Endodermal cell (in vitro differentiated cells): ENCODE data around the gene PNRC2. TPM values are rescaled to one million over a fixed set of nuclear protein-coding genes. Genes with fewer than 3 reads are reported as not detected.
"Not testable (repeated sequence)": the region's sequence is repeated elsewhere in the genome, so short reads cannot be mapped to it uniquely, and the experiment has no call there.

Experiments used
- DNase-seq: peaks from one replicate; pipeline ENCODE4 v3.0.0-alpha.2; 2017
- H3K27ac ChIP-seq: 2 replicates; pipeline ENCODE4 v1.5.1; 2013; ENCODE audit warnings: mild to moderate bottlenecking, low read depth, low read length, moderate library complexity
- H3K27me3 ChIP-seq: 2 replicates; pipeline ENCODE4 v1.6.1; 2013; ENCODE audit warnings: mild to moderate bottlenecking, low read length, moderate library complexity; ENCODE audit not compliant: insufficient read depth, control insufficient read depth, poor library complexity, severe bottlenecking
- H3K36me3 ChIP-seq: 2 replicates; pipeline ENCODE4 v1.7.0; 2013; ENCODE audit warnings: mild to moderate bottlenecking, low read length, moderate library complexity; ENCODE audit not compliant: control insufficient read depth, insufficient read depth
- H3K4me1 ChIP-seq: one replicate; pipeline ENCODE4 v1.7.0; 2013; ENCODE audit warnings: low read length; ENCODE audit not compliant: control insufficient read depth, insufficient read depth
- H3K4me3 ChIP-seq: 2 replicates; pipeline ENCODE4 v1.5.1; 2013; ENCODE audit warnings: mild to moderate bottlenecking, low read length, moderate library complexity
- H3K9ac ChIP-seq: 2 replicates; pipeline ENCODE4 v1.6.1; 2013; ENCODE audit warnings: mild to moderate bottlenecking, low read length, moderate library complexity; ENCODE audit not compliant: poor library complexity, severe bottlenecking; ENCODE audit errors: extremely low read depth
- H3K9me3 ChIP-seq: 2 replicates; pipeline ENCODE4 v1.6.1; 2013; ENCODE audit warnings: mild to moderate bottlenecking, low read length, moderate library complexity; ENCODE audit not compliant: control insufficient read depth
- H3K27ac Mint-ChIP-seq: 2 replicates; pipeline ENCODE4 v1.8.0; 2020; ENCODE audit warnings: mixed read lengths
- H3K27me3 Mint-ChIP-seq: 2 replicates; pipeline ENCODE4 v1.8.0; 2021; ENCODE audit warnings: mild to moderate bottlenecking, mixed read lengths; ENCODE audit not compliant: insufficient read depth
- H3K36me3 Mint-ChIP-seq: 2 replicates; pipeline ENCODE4 v1.8.0; 2020; ENCODE audit warnings: low read depth, mixed read lengths
- H3K4me1 Mint-ChIP-seq: 2 replicates; pipeline ENCODE4 v1.8.0; 2020; ENCODE audit warnings: mixed read lengths
- H3K4me3 Mint-ChIP-seq: 2 replicates; pipeline ENCODE4 v1.8.0; 2020; ENCODE audit warnings: mild to moderate bottlenecking, moderate library complexity, mixed read lengths
- H3K9me3 Mint-ChIP-seq: 2 replicates; pipeline ENCODE4 v1.8.0; 2020; ENCODE audit warnings: mild to moderate bottlenecking, mixed read lengths
- WGBS, 2 experiments: methylation state at CpG; one replicate each; pipeline versions ENCODE4 v1.1.5 to v1.1.7; 2013; ENCODE audit warnings: missing lambda C conversion rate in 2 of 2, mixed read lengths in 1 of 2; ENCODE audit not compliant: insufficient coverage in 1 of 2, insufficient read length in 1 of 2; 5-methylcytosine and 5-hydroxymethylcytosine counted together
- total RNA-seq, 2 donors: library from RNA; stranded (reverse); fragmentation: NEBNext Ultra II Directional in 1 of 2; extraction: Animal tissue kit (Norgen Biotek cat#: 25700) in 1 of 2; gene quantifications; 2 replicates in 1 of 2; 3 replicates in 1 of 2; pipeline ENCODE4 v1.2.1, GENCODE V29; 2021
- TF ChIP-seq, protein P1 (sequence below): fragments of 200-600 bp; sonication (generic); conservative IDR thresholded peaks from 2 replicates; pipeline ENCODE4 v1.5.0; 2021; ENCODE audit warnings: antibody characterized with exemption, mild to moderate bottlenecking

Gene PNRC2
- total RNA-seq, 2 donors from 2014 or later = 107 to 108 TPM

DNA sequence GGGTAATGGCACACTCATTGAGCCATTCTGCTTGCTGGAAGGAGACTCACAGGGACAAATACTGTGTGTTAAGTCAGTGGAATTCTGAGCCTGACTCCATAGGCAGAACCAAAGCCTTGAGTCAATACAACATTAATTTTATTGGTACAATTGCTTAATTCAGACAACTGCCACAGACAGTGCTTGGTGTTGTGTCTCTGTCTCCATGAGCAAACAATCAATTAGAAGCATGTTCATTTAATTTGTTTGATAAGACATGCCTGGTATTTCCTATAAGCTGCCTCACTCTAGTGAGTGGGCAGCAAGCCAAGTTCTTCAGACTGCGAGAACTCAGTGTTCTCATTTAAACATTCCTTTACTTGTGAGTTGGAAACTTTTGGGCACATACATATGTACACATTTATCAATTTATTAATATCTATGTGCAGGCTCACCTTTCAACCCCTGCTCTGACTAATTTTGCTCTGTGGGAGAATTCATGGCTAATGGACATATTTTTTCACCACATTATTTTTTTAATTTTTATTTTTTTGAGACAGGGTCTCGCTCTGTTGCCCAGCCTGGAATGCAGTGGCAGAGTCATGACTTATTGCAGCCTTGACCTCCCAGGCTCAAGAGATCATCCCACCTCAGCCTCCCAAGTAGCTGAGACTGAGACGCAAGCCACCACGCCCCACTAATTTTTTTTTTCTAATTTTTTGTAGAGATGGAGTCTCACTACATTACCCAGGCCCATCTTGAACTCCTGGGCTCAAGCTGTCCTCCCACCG is 25.0 kb downstream of the PNRC2 start:
- Histone ChIP-seq H3K9me3 (peaks cover 6% of the 10 kb centered on the region), H3K36me3 (no peaks in the 10 kb centered on the region), H3K27ac (no peak overlapping the region), H3K4me3 (no peak overlapping the region), H3K27me3 (no peaks in the 10 kb centered on the region), H3K4me1 (no peaks in the 10 kb centered on the region), H3K9ac (no peak overlapping the region)
- peaks cover 2% of the 10 kb centered on the region for H3K36me3 Mint-ChIP-seq
- DNase-seq = no peak
- 88 to 100% methylated on average over 2 to 5 of the region's 5 CpGs for WGBS, 2 experiments
- H3K27ac Mint-ChIP-seq = no peak overlapping the region
- H3K4me1 Mint-ChIP-seq = peaks cover 8% of the 10 kb centered on the region
- TF ChIP-seq, protein P1, sequence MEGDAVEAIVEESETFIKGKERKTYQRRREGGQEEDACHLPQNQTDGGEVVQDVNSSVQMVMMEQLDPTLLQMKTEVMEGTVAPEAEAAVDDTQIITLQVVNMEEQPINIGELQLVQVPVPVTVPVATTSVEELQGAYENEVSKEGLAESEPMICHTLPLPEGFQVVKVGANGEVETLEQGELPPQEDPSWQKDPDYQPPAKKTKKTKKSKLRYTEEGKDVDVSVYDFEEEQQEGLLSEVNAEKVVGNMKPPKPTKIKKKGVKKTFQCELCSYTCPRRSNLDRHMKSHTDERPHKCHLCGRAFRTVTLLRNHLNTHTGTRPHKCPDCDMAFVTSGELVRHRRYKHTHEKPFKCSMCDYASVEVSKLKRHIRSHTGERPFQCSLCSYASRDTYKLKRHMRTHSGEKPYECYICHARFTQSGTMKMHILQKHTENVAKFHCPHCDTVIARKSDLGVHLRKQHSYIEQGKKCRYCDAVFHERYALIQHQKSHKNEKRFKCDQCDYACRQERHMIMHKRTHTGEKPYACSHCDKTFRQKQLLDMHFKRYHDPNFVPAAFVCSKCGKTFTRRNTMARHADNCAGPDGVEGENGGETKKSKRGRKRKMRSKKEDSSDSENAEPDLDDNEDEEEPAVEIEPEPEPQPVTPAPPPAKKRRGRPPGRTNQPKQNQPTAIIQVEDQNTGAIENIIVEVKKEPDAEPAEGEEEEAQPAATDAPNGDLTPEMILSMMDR = no peak
- H3K4me3 Mint-ChIP-seq = no peak overlapping the region
- H3K27me3 Mint-ChIP-seq = peaks cover 3% of the 10 kb centered on the region
- peaks cover 11% of the 10 kb centered on the region for H3K9me3 Mint-ChIP-seq

DNA sequence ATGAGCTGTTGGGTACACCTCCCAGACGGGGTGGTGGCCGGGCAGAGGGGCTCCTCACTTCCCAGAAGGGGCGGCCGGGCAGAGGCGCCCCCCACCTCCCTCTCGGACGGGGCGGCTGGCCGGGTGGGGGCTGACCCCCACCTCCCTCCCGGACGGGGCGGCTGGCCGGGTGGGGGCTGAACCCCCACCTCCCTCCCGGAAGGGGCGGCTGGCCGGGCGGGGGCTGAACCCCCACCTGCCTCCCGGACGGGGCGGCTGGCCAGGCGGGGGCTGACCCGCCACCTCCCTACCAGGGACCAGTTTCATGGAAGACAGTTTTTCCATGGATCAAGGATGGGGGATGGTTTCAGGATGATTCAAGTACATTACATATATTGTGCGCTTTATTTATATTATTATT is 27.4 kb downstream of the PNRC2 start:
- H3K36me3 Mint-ChIP-seq, H3K9ac ChIP-seq, H3K27ac ChIP-seq, H3K4me3 Mint-ChIP-seq, H3K4me1 ChIP-seq, H3K36me3 ChIP-seq, H3K4me3 ChIP-seq, H3K4me1 Mint-ChIP-seq, DNase-seq, H3K27me3 ChIP-seq, H3K27ac Mint-ChIP-seq, H3K9me3 ChIP-seq: not testable (repeated sequence)
- 96 to 98% methylated on average over 7 to 21 of the region's 23 CpGs for WGBS, 2 experiments
- H3K27me3 Mint-ChIP-seq = peaks cover 13% of the 10 kb centered on the region
- H3K9me3 Mint-ChIP-seq = peaks cover 17% of the 10 kb centered on the region

DNA sequence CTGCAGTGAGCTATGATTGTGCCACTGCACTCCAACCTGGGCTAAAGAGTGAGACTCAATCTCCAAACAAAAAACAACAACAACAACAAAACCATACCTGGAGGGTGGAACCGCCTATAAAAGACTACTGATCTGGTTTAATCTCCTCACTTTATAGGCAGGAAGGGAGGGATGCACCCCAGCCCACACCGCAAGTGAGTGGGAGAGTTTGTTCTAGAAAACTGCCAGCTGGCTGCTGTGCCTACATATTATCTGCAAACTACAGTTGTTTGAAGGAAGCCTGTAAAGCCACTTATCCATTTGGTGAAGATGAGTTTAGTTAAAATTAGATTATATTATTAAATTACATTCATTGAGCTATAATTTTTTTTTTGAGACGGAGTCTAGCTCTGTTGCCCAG is 29.6 kb downstream of the PNRC2 start:
- H3K27me3 ChIP-seq = no peaks in the 10 kb centered on the region
- Mint-ChIP-seq H3K27me3 (peaks cover 13% of the 10 kb centered on the region), H3K36me3 (peaks cover 5% of the 10 kb centered on the region), H3K9me3 (peaks cover 19% of the 10 kb centered on the region), H3K27ac (no peak overlapping the region), H3K4me1 (peaks cover 2% of the 10 kb centered on the region), H3K4me3 (no peak overlapping the region)
- DNase-seq = no peak
- H3K9ac ChIP-seq = no peak overlapping the region
- H3K9me3 ChIP-seq = peaks cover 6% of the 10 kb centered on the region
- TF ChIP-seq, protein P1 = no peak
- H3K4me1 ChIP-seq = no peaks in the 10 kb centered on the region
- H3K27ac ChIP-seq = no peak overlapping the region
- no peak overlapping the region for H3K4me3 ChIP-seq
- H3K36me3 ChIP-seq = no peaks in the 10 kb centered on the region
- 90 to 100% methylated on average over 1 to 3 of the region's 3 CpGs for WGBS, 2 experiments

DNA sequence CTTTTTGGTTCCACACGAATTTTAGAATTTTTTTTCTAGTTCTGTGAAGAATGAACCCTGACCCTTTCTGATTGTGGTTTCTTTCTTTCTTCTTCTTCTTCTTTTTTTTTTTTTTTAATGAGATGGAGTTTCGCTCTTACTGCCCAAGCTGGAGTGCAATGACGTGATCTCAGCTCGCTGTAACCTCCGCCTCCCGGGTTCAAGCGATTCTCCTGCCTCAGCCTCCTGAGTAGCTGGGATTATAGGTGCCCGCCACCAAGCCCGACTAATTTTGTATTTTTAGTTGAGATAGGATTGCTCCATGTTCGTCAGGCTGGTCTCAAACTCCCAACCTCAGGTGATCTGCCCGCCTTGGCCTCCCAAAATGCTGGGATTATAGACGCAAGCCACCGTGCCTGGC is 32.4 kb downstream of the PNRC2 start:
- not testable (repeated sequence) for H3K9me3 ChIP-seq, H3K36me3 Mint-ChIP-seq, H3K27ac Mint-ChIP-seq, H3K9ac ChIP-seq, DNase-seq, H3K4me1 ChIP-seq, H3K4me3 ChIP-seq, H3K36me3 ChIP-seq, H3K4me3 Mint-ChIP-seq, H3K27ac ChIP-seq, H3K4me1 Mint-ChIP-seq
- WGBS, 2 experiments = 92 to 93% methylated on average over 5 to 13 of the region's 13 CpGs
- peaks cover 21% of the 10 kb centered on the region for H3K9me3 Mint-ChIP-seq
- peaks cover 21% of the 10 kb centered on the region for H3K27me3 ChIP-seq
- H3K27me3 Mint-ChIP-seq = peaks cover 33% of the 10 kb centered on the region
